HG03196 (cell line): ENCODE measurements around the gene SCAANT1.

ENCODE experiments used
- ATAC-seq: cut with Tn5 transposase; IDR thresholded peaks from one replicate; pipeline ENCODE4 v1.9.1; 2021; ENCODE audit not compliant: unreplicated experiment

Gene SCAANT1

GRCh38 chr3:63934041-63934866 is 22.1 kb upstream of the SCAANT1 start:
- no peak for ATAC-seq

- ATAC-seq: peak; percentile 53
These were observed 21.3 kb upstream of the SCAANT1 start for GRCh38 chr3:63933459-63933858.

- no peak for ATAC-seq
These were observed 20.5 kb upstream of the SCAANT1 start for GRCh38 chr3:63932509-63933212.

- no peak for ATAC-seq
These were observed 19.1 kb upstream of the SCAANT1 start for GRCh38 chr3:63931290-63931689.

GRCh38 chr3:63927422-63928280 is 15.5 kb upstream of the SCAANT1 start:
- ATAC-seq: peak; percentile 57

GRCh38 chr3:63926309-63926708 is 14.1 kb upstream of the SCAANT1 start:
- ATAC-seq: no peak

- ATAC-seq: no peak
These were observed 10.5 kb upstream of the SCAANT1 start for GRCh38 chr3:63922491-63923199.

- ATAC-seq: peak; percentile 75
These were observed 9.7 kb upstream of the SCAANT1 start for GRCh38 chr3:63921741-63922482.

- ATAC-seq: no peak
These were observed 7.8 kb upstream of the SCAANT1 start for GRCh38 chr3:63920001-63920400.

- no peak for ATAC-seq
These were observed 6.1 kb upstream of the SCAANT1 start for GRCh38 chr3:63918321-63918720.

GRCh38 chr3:63914312-63914711 is 2.1 kb upstream of the SCAANT1 start:
- ATAC-seq: no peak

- ATAC-seq: peak; percentile 13
These were observed 795 bp upstream of the SCAANT1 start for GRCh38 chr3:63912768-63913588.

- ATAC-seq: no peak
These were observed 692 bp downstream of the SCAANT1 start for GRCh38 chr3:63911509-63911872.

- ATAC-seq: no peak
These were observed 1.3 kb downstream of the SCAANT1 start for GRCh38 chr3:63910891-63911290.

- ATAC-seq: no peak
These were observed 2.2 kb downstream of the SCAANT1 start for GRCh38 chr3:63910001-63910400.

GRCh38 chr3:63909431-63909830 is 2.8 kb downstream of the SCAANT1 start:
- ATAC-seq: no peak

- no peak for ATAC-seq
These were observed 3.4 kb downstream of the SCAANT1 start for GRCh38 chr3:63908776-63909175.

- ATAC-seq: no peak
These were observed 4.0 kb downstream of the SCAANT1 start for GRCh38 chr3:63908081-63908736.
